ENCODE measurements around the gene SPNS3. TPM values are rescaled to one million over a fixed set of nuclear protein-coding genes. Genes with fewer than 3 reads are reported as not detected.

SPNS3 gene
- total and polyA plus RNA-seq, 10 of the 15 experiments (the other 5 are each of a cell fraction or from before 2014, with no cell fraction given): 0.16 to 2.6 (median 0.97) TPM

GRCh38 chr17:4397840-4398239, 35.9 kb upstream of the SPNS3 start (continued):
- TF ChIP-seq NRF1 (conservative IDR thresholded peaks at IDR 0.05; ENCODE audit: low read depth, low read length) (no peak), ASH2L (IDR thresholded peaks at IDR 0.05; ENCODE audit: borderline replicate concordance, low read depth) (no peak), RBBP5 (conservative IDR thresholded peaks at IDR 0.05) (no peak), RB1 (IDR thresholded peaks at IDR 0.05; ENCODE audit: borderline replicate concordance) (no peak), STAT3 (IDR thresholded peaks at IDR 0.05; ENCODE audit: low read depth, low read length) (no peak), SRF (IDR thresholded peaks at IDR 0.05; ENCODE audit: low read depth in 2 of 2, low read length in 2 of 2) (no peak), ZNF622 (IDR thresholded peaks at IDR 0.05) (no peak), BMI1 (IDR thresholded peaks at IDR 0.05; ENCODE audit: borderline replicate concordance) (no peak), MYB (IDR thresholded peaks at IDR 0.05; ENCODE audit: borderline replicate concordance, low read depth, low read length) (no peak), SKIL (IDR thresholded peaks at IDR 0.05; ENCODE audit: low read depth, poor library complexity, severe bottlenecking) (no peak), CHD4 (IDR thresholded peaks at IDR 0.05) (0 out of 2 replicates have a peak, but pooled peaks have one; percentile 81), STAT1 (conservative IDR thresholded peaks at IDR 0.05) (no peak), NFYB (IDR thresholded peaks at IDR 0.05; ENCODE audit: insufficient read depth, low read depth, low read length) (no peak), ZBTB40 (IDR thresholded peaks at IDR 0.05; ENCODE audit: borderline replicate concordance) (no peak), NR2F1 (conservative IDR thresholded peaks at IDR 0.05) (peak; percentile 44; the same call in 1 of the 2 replicates), PML (IDR thresholded peaks at IDR 0.05; ENCODE audit: low read length) (no peak), ZNF207 (IDR thresholded peaks at IDR 0.05; ENCODE audit: borderline replicate concordance) (no peak), NFXL1 (IDR thresholded peaks at IDR 0.05; ENCODE audit: borderline replicate concordance) (no peak), FOXM1 (IDR thresholded peaks at IDR 0.05; ENCODE audit: low read depth, low read length) (no peak), CEBPB (IDR thresholded peaks at IDR 0.05; ENCODE audit: borderline replicate concordance in 1 of 2, low read depth in 2 of 2, low read length in 2 of 2) (no peak), ATF3 (IDR thresholded peaks at IDR 0.05; ENCODE audit: borderline replicate concordance, extremely low read depth, low read depth, low read length) (no peak), ZBED1 (IDR thresholded peaks at IDR 0.05; ENCODE audit: borderline replicate concordance) (no peak), PKNOX1 (IDR thresholded peaks at IDR 0.05) (no peak)
